ENCODE measurements around the gene FERMT3. TPM values are rescaled to one million over a fixed set of nuclear protein-coding genes. Genes with fewer than 3 reads are reported as not detected.

FERMT3 gene
- total RNA-seq, 2 experiments from 2014 or later: 210 to 217 TPM

DNA sequence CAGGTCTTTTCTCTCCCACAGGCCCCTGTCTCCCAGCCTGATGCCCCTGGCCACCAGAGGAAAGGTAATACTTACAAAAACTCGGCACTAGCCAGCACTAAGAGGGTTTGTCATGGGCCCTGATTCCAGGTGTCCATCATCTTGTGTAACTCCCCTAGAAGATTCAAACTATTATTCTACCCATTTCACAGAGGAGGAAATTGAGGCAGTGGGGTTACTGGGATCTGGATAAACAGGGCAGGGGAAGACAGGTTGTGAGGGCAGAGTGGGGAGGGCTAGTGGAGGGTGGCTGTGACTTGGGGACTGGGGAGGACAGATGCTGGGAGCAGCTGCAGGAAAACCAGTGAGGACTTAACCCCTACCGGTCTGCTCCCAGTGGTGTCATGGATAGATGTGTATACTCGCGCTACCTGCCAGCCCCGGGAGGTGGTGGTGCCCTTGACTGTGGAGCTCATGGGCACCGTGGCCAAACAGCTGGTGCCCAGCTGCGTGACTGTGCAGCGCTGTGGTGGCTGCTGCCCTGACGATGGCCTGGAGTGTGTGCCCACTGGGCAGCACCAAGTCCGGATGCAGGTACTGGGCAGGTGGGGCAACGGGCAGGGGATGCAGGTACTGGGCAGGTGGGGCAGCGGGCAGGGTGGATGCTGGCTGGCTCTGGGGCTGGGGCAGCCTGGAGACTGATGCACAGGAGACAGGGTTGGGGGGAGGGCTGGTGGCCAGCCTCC is 29.1 kb downstream of the FERMT3 start:
- Mint-ChIP-seq H3K9me3 (ENCODE audit: low read depth) (no peaks in the 10 kb centered on the region), H3K4me3 (peak overlapping the region; percentile 81), H3K4me1 (peaks cover 44% of the 10 kb centered on the region), H3K36me3 (peaks cover 3% of the 10 kb centered on the region), H3K27ac (peak overlapping the region; percentile 73), H3K27me3 (no peaks in the 10 kb centered on the region)
- CTCF ChIA-PET: interaction anchor here (0.7 to 2.3 kb wide), 3 partner anchors 31 to 69 kb away, joined by 3 to 7 read pairs (median 3); no protein-coding TSS in a partner anchor
- DNase-seq: no peak
- no peak for ATAC-seq

- peaks cover 38% of the 10 kb centered on the region for H3K4me1 Mint-ChIP-seq
- no peak for DNase-seq
- H3K4me3 Mint-ChIP-seq: no peak overlapping the region
- CTCF ChIA-PET: interaction anchor here (1.3 kb wide), 1 partner anchor 11 kb away, joined by 6 read pairs; the partner anchor contains the start of genes NUDT22 and TRPT1
- ATAC-seq: no peak
- no peaks in the 10 kb centered on the region for H3K9me3 Mint-ChIP-seq (ENCODE audit: low read depth)
- H3K36me3 Mint-ChIP-seq: peaks cover 3% of the 10 kb centered on the region
- H3K27me3 Mint-ChIP-seq: no peaks in the 10 kb centered on the region
- no peak overlapping the region for H3K27ac Mint-ChIP-seq
Measured at GRCh38 chr11:64237484-64237951, 31.0 kb downstream of the FERMT3 start.

- H3K4me3 Mint-ChIP-seq: no peak overlapping the region
- no peaks in the 10 kb centered on the region for H3K27me3 Mint-ChIP-seq
- ATAC-seq (no peak), DNase-seq (no peak)
- peaks cover 3% of the 10 kb centered on the region for H3K36me3 Mint-ChIP-seq
- H3K27ac Mint-ChIP-seq: peak overlapping the region; percentile 21
- peaks cover 41% of the 10 kb centered on the region for H3K4me1 Mint-ChIP-seq
- CTCF ChIA-PET: interaction anchor here (2.7 kb wide), 1 partner anchor 11 kb away, joined by 9 read pairs; the partner anchor contains the start of genes NUDT22 and TRPT1
- no peaks in the 10 kb centered on the region for H3K9me3 Mint-ChIP-seq (ENCODE audit: low read depth)
Measured at GRCh38 chr11:64238076-64238475, 31.6 kb downstream of the FERMT3 start.

DNA sequence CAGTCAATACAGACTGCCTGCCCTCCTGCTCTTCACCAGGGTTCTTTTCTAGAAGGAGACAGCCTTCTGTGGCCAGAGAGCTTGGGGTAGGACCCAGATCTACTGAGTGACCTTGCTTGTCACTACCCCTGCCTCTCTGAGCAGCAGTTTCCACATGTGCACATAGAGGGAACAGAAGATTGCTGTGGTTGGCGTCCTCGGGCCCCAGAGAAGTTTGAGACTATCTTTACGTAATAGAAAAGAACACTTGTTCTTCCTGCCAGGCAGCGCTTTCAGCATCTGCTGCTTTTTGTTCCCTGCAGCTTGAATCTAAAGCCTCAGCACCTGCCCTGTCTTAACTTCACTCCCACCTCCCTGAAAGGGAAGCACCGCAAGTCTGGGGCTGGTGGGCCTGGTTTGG is 32.5 kb downstream of the FERMT3 start:
- Mint-ChIP-seq H3K36me3 (peaks cover 3% of the 10 kb centered on the region), H3K27me3 (no peaks in the 10 kb centered on the region), H3K4me3 (no peak overlapping the region), H3K9me3 (ENCODE audit: low read depth) (no peaks in the 10 kb centered on the region), H3K4me1 (peaks cover 46% of the 10 kb centered on the region), H3K27ac (peak overlapping the region; percentile 44)
- DNase-seq (no peak), ATAC-seq (no peak)
- CTCF ChIA-PET: interaction anchor here (1.5 to 5.4 kb wide), 4 partner anchors 12 to 66 kb away, joined by 3 to 37 read pairs (median 12); partner anchors contain the start of genes ESRRA, FERMT3, NUDT22 and PLCB3

DNA sequence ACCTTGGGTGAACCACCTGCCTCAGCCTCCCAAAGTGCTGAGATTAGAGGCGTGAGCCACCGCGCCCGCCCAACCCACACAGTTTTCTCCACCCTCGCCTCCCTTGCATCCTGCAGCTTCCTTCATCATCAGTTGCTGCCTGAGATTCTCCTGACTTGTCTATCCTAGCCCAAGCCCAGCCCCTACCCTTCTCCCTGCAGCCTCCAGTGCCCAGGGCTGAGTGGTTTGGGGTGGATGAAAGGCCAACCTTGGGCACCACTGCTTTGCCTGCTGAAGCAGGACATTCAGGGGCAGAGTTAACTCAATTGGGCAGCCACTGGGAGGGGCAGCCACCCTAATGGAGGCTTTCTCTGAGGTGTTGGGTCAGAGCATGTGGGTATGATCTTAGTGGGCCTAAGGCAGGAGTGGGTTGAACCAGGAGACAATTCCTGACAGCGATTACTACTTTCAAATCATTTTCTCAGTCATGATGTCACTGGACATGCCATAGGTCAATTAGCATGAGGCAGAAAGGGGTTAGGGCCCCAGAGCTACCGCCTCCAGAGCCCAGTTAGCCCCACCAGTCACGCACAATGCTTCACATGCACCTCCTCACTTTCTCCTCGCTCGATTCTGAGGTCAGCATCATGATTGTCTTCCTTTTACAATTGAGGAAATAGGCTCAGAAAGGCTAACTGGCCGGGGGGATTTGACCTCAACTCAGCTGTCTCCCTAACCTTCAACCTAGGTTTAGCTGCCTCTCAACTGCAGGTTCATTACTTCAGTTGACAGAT is 33.3 kb downstream of the FERMT3 start:
- Mint-ChIP-seq H3K36me3 (peaks cover 3% of the 10 kb centered on the region), H3K9me3 (ENCODE audit: low read depth) (no peaks in the 10 kb centered on the region), H3K4me1 (peaks cover 50% of the 10 kb centered on the region), H3K27ac (peak overlapping the region; percentile 95), H3K27me3 (no peaks in the 10 kb centered on the region), H3K4me3 (peak overlapping the region; percentile 83)
- CTCF ChIA-PET: interaction anchor here (1.5 to 5.4 kb wide), 4 partner anchors 11 to 65 kb away, joined by 3 to 37 read pairs (median 12); partner anchors contain the start of genes ESRRA, FERMT3, NUDT22 and PLCB3
- no peak for ATAC-seq
- no peak for DNase-seq

DNA sequence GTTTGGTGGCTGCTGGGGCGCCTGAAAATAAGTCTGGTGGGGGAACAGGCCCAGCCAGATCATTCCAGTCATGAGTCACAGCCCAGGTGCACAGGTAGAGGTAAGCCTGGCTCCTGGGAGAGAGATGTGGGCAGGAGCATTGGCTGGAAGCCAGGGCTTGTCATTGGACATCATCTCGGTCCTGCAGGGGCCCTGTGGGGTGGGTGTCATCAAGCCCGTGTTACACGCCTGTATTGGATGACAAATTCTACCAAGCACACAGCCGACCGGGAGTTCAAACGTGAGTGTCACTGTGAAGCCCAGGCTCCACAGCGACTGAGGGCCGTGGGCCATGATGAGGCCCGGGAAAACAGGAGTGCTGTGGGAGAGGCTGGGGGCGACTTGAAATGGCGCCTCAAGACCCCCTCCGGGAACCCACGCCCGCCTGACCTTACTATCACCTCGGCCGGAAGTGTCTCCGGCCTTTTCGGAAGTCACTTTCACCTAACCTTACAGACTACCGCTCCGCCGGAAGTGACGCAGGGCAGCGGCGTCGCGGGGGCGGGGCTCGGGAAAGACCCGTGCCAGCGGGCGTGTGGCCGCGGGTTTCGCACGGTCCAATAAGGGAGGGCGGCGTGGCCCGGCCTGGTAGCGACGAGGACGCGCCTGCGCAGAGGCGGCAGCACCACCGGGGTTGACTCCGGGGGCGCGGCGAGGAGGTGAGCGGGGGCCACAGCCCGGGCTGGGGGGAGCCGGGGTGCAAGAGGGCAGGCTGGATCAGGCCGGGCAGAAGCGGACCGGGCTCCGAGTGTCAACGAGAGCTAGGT is 34.1 kb downstream of the FERMT3 start, which contains the start of gene FKBP2:
Gene FKBP2, plus strand, starts transcription at position 661 of the 806 bp plus-strand sequence. CDS start 1,293 bp downstream, outside the sequence.
- Mint-ChIP-seq H3K4me1 (peaks cover 47% of the 10 kb centered on the region), H3K27ac (peak within 1 kb of the TSS; percentile 95), H3K4me3 (peak within 1 kb of the TSS; percentile 83), H3K27me3 (no peaks in the 10 kb centered on the region), H3K9me3 (ENCODE audit: low read depth) (no peaks in the 10 kb centered on the region), H3K36me3 (peaks cover 3% of the 10 kb centered on the region)
- CTCF ChIA-PET: interaction anchor here (0.6 to 12.3 kb wide), 16 partner anchors 9 to 1613 kb away, joined by 3 to 146 read pairs (median 6); partner anchors contain the start of genes CATSPERZ, ESRRA, FERMT3 and NUDT22
- ATAC-seq (peak; percentile 75), DNase-seq (peak; percentile 98)

DNA sequence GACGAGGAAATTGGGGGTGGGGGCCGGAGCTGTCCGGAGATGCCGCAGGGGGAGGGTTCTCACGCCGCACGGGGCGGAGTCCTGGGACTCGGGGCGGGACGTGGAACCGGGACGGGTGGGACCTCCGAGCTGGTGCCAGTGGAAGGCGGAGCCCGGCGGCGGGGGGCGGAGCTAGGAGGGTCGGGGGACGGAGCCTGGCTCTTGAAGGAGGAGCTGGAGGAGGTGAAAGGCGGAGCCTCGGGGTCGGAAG is 34.6 kb downstream of the FERMT3 start:
- CTCF ChIA-PET: interaction anchor here (0.6 to 12.3 kb wide), 14 partner anchors 9 to 1613 kb away, joined by 3 to 146 read pairs (median 6); partner anchors contain the start of genes CATSPERZ, ESRRA, FERMT3 and NUDT22
- H3K4me1 Mint-ChIP-seq: peaks cover 45% of the 10 kb centered on the region

DNA sequence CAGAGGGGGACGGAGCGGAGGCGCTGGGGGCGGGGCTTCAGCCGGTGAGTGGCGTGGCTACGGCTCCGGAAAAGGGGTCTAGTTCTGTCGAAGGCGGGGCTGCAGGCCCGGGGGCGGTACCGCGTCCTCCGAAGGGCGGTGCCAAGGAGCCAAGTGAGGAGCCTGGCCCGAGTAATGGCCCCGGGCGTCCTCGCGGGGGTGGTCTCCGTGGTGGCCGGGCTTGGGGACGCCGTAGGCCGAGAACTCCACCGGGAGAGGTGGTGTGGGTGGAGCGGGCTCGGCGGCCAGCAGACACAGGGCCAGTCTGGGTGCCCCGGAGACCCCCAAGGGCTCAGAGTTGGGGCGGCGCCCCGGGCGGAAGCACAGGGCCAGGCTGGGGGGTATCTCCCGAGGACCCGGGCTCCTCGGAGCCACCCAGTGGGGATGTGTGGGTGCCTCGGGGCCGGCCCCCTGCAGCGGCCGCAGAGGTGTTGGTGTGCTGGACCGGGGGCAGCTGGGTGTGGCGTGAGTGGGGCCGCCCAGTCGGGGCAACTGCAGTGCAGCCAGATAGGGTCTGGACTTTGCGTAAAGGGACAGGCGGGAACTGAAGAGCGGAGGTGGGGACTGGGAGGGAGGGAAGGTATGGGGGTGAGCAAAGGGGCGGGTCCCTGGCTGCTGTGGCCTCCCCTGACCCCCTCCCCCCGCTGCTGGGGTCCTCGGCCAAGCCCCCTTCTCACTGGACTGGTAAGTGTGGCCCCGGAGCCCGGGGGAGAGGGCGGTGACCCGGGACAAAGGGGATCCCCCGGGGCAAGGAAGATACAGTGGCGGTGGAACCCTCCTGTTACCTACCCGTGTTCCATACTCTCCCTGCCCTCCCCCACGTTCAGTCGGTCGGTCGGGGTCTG is 35.2 kb downstream of the FERMT3 start:
- H3K36me3 Mint-ChIP-seq: peaks cover 3% of the 10 kb centered on the region
- DNase-seq (peak; percentile 100), ATAC-seq (peak; percentile 7)
- H3K27me3 Mint-ChIP-seq: no peaks in the 10 kb centered on the region
- CTCF ChIA-PET: interaction anchor here (0.6 to 12.3 kb wide), 17 partner anchors 9 to 1614 kb away, joined by 3 to 146 read pairs (median 6); partner anchors contain the start of genes CATSPERZ, ESRRA, FERMT3 and NUDT22
- no peaks in the 10 kb centered on the region for H3K9me3 Mint-ChIP-seq (ENCODE audit: low read depth)
- peaks cover 45% of the 10 kb centered on the region for H3K4me1 Mint-ChIP-seq
- peak overlapping the region; percentile 83 for H3K4me3 Mint-ChIP-seq
- peak overlapping the region; percentile 95 for H3K27ac Mint-ChIP-seq

More for the DNA sequence above, 34.6 kb downstream of the FERMT3 start:
- Mint-ChIP-seq H3K4me3 (peak overlapping the region; percentile 83), H3K27ac (peak overlapping the region; percentile 95), H3K9me3 (ENCODE audit: low read depth) (no peaks in the 10 kb centered on the region), H3K27me3 (no peaks in the 10 kb centered on the region), H3K36me3 (peaks cover 3% of the 10 kb centered on the region)
- ATAC-seq: peak; percentile 85
- no peak for DNase-seq

DNA sequence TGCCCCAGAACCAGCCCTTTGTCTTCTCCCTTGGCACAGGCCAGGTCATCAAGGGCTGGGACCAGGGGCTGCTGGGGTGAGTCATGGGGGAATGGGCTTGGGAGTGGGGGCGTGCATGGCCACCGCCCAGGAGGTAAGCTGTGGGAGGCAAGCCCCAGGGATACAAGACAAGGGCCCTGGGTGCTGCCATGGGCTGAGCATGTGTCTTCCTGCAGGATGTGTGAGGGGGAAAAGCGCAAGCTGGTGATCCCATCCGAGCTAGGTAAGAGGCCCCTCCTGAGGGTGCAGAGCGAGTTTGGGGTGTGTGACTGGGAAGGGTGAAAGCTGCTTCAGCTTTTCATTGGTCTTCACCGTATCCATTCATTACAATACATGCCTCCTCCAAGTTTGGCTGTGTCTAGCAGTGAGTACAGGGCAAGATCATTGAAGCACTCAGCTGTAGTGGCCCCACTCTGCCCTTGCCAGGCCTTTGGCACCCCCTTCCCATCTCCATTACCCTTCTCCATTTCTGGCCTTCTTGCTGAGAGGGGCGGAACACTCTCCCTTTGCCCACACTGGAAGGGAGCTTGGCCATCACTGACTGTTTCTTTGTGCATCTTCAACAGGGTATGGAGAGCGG is 36.8 kb downstream of the FERMT3 start:
- ATAC-seq: no peak
- Mint-ChIP-seq H3K27ac (peak overlapping the region; percentile 64), H3K36me3 (no peaks in the 10 kb centered on the region), H3K4me3 (peak overlapping the region; percentile 30), H3K4me1 (peaks cover 45% of the 10 kb centered on the region), H3K9me3 (ENCODE audit: low read depth) (no peaks in the 10 kb centered on the region), H3K27me3 (no peaks in the 10 kb centered on the region)
- CTCF ChIA-PET: interaction anchor here (0.9 to 12.3 kb wide), 8 partner anchors 7 to 60 kb away, joined by 3 to 146 read pairs (median 7); partner anchors contain the start of genes CATSPERZ, ESRRA, FERMT3 and NUDT22
- DNase-seq: no peak

- peaks cover 42% of the 10 kb centered on the region for H3K4me1 Mint-ChIP-seq
- no peak for DNase-seq
- no peaks in the 10 kb centered on the region for H3K27me3 Mint-ChIP-seq
- H3K9me3 Mint-ChIP-seq (ENCODE audit: low read depth): no peaks in the 10 kb centered on the region
- H3K27ac Mint-ChIP-seq: no peak overlapping the region
- H3K36me3 Mint-ChIP-seq: no peaks in the 10 kb centered on the region
- CTCF ChIA-PET: interaction anchor here (0.7 to 12.3 kb wide), 10 partner anchors 12 to 74 kb away, joined by 3 to 146 read pairs (median 5); partner anchors contain the start of genes BAD, CATSPERZ, ESRRA and FERMT3
- H3K4me3 Mint-ChIP-seq: no peak overlapping the region
- ATAC-seq: no peak
Measured at GRCh38 chr11:64244107-64244506, 37.6 kb downstream of the FERMT3 start.

GRCh38 chr11:64244966-64245365 is 38.4 kb downstream of the FERMT3 start:
- no peaks in the 10 kb centered on the region for H3K27me3 Mint-ChIP-seq
- peaks cover 39% of the 10 kb centered on the region for H3K4me1 Mint-ChIP-seq
- ATAC-seq (no peak), DNase-seq (no peak)
- H3K9me3 Mint-ChIP-seq (ENCODE audit: low read depth): no peaks in the 10 kb centered on the region
- H3K4me3 Mint-ChIP-seq: peak overlapping the region; percentile 83
- CTCF ChIA-PET: interaction anchor here (1.3 to 12.3 kb wide), 13 partner anchors 14 to 245 kb away, joined by 3 to 146 read pairs (median 8); partner anchors contain the start of genes BAD, CATSPERZ, DNAJC4 and ESRRA
- H3K36me3 Mint-ChIP-seq: no peaks in the 10 kb centered on the region
- peak overlapping the region; percentile 90 for H3K27ac Mint-ChIP-seq

Data from activated CD8-positive, alpha-beta memory T cell treated with anti-CD3 and anti-CD28 coated beads, Interleukin-2, amount 10 ng/mL, durations not matched to agents 7 days and 5 days (primary cell).